Measurements from ENCODE around the gene ITGA5.

DNA sequence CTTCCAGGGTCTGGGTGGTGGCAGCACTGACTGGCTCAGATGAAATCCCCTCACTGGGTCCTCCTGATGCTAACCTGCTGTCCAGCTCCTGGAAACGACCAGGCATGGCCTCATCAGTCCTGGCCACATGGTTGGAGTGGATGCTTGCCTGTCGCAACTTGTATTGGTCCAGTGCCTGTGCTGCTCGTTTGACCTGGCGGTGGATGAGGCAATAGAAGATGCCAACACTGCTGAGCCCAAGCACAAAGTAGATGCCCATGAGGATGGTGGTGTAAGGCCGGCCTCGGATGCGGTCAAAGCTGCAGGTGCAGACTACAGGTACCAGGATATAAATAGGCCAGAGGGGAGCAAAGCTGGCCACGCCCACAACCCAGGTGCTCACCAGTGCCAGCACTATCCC, 56.0 kb downstream of the ITGA5 start:
- TF ChIP-seq, protein P1, sequence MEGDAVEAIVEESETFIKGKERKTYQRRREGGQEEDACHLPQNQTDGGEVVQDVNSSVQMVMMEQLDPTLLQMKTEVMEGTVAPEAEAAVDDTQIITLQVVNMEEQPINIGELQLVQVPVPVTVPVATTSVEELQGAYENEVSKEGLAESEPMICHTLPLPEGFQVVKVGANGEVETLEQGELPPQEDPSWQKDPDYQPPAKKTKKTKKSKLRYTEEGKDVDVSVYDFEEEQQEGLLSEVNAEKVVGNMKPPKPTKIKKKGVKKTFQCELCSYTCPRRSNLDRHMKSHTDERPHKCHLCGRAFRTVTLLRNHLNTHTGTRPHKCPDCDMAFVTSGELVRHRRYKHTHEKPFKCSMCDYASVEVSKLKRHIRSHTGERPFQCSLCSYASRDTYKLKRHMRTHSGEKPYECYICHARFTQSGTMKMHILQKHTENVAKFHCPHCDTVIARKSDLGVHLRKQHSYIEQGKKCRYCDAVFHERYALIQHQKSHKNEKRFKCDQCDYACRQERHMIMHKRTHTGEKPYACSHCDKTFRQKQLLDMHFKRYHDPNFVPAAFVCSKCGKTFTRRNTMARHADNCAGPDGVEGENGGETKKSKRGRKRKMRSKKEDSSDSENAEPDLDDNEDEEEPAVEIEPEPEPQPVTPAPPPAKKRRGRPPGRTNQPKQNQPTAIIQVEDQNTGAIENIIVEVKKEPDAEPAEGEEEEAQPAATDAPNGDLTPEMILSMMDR (IDR thresholded peaks at IDR 0.05): no peak
- TF ChIP-seq POLR2A (IDR thresholded peaks at IDR 0.05): no peak

Measured in body of pancreas (tissue), 4 donors.